ENCODE results near the gene GPHN. TPM values are rescaled to one million over a fixed set of nuclear protein-coding genes. Genes with fewer than 3 reads are reported as not detected.

Gene GPHN
- total RNA-seq, 1 experiment from 2014 or later, result 23.4 TPM

DNA sequence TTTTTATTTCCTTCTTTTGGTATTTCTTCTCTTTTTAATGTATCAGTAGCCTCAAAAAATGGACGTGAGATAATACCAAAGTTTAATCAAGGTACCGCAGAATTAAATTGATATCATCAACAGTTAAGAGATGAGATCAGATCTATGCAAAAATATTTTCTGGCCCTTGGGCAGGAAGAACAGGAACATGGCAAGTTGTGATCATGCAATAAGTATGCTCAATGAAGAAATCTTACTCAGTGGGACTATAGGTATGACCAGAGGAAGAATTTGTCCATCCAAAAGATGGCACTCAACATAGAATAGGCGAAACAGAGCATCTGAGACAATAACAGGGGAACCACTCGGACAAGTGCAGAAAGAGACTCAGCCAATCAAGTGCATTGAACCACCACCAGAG, 680.4 kb downstream of the GPHN start:
- Histone ChIP-seq H3K27ac (ENCODE audit: low read length) (peak overlapping the region; percentile 10; the same call in 1 of the 2 replicates), H3K9me3 (ENCODE audit: low read length) (no peaks in the 10 kb centered on the region), H3K79me2 (ENCODE audit: low read length) (no peaks in the 10 kb centered on the region), H3K9ac (ENCODE audit: low read length) (no peak overlapping the region), H3K36me3 (ENCODE audit: low read depth, low read length) (no peaks in the 10 kb centered on the region), H3K4me3 (ENCODE audit: low read length) (no peak overlapping the region), H3F3A (ENCODE audit: low read length, unreplicated experiment) (peaks cover 12% of the 10 kb centered on the region), H4K20me1 (ENCODE audit: low read length) (no peaks in the 10 kb centered on the region), H3K27me3 (ENCODE audit: low read length) (no peaks in the 10 kb centered on the region), H2AFZ (ENCODE audit: low read length) (no peak overlapping the region), H3K4me1 (ENCODE audit: insufficient read depth, low read length) (peaks cover 35% of the 10 kb centered on the region), H3K9me2 (replicated peaks; ENCODE audit: low read length) (no peaks in the 10 kb centered on the region), H3K4me2 (ENCODE audit: low read length) (peak overlapping the region; percentile 77)
- ChIA-PET CTCF (interaction anchor here (1.0 to 2.0 kb wide), 3 partner anchors 33 to 171 kb away, joined by 4 to 11 read pairs (median 5); partner anchors contain the start of gene ATP6V1D), POLR2A (ENCODE audit: unreplicated experiment) (interaction anchor here (0.6 kb wide), 1 partner anchor 484 kb away, joined by 10 read pairs; no protein-coding TSS in a partner anchor)
- DNase-seq, result peak; percentile 36
- TF ChIP-seq, protein P1, sequence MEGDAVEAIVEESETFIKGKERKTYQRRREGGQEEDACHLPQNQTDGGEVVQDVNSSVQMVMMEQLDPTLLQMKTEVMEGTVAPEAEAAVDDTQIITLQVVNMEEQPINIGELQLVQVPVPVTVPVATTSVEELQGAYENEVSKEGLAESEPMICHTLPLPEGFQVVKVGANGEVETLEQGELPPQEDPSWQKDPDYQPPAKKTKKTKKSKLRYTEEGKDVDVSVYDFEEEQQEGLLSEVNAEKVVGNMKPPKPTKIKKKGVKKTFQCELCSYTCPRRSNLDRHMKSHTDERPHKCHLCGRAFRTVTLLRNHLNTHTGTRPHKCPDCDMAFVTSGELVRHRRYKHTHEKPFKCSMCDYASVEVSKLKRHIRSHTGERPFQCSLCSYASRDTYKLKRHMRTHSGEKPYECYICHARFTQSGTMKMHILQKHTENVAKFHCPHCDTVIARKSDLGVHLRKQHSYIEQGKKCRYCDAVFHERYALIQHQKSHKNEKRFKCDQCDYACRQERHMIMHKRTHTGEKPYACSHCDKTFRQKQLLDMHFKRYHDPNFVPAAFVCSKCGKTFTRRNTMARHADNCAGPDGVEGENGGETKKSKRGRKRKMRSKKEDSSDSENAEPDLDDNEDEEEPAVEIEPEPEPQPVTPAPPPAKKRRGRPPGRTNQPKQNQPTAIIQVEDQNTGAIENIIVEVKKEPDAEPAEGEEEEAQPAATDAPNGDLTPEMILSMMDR (conservative IDR thresholded peaks at IDR 0.05; ENCODE audit: low read depth, low read length), result no peak
- TF ChIP-seq EZH2 (IDR thresholded peaks at IDR 0.05; ENCODE audit: low read length, unreplicated experiment) (no peak), EZH2phosphoT487 (IDR thresholded peaks at IDR 0.05; ENCODE audit: borderline replicate concordance, low read length) (no peak)
- intact Hi-C loops (cut with micrococcal nuclease), result no loop called here
- ATAC-seq, result no peak
- no TSS peak for BruUV-seq (replicated peaks)

DNA sequence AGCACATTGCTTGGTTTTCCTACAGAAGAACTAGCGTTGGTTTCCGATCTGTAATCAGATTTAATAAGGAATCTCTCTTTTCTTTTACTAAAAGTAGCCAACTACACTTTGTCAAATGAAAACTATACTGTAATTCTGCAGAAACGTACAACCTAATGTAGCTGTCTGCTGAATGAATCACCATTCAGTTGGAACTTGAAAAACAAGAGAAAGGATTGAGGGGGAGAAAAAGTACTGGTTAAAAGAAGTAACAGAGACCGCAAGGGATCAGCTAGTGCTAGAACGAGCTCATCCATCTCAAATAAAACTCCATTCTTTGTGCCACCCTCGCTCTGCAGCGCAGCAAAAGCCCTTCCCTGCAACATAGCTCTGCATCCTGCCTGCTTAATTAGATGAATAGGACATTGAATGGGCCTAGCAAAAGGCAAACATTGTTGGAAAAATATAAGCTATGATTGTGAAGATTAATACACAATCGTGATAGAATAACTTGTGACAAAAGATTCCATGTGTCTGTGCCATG, 683.9 kb downstream of the GPHN start:
- DNase-seq, result no peak
- ChIA-PET POLR2A (ENCODE audit: unreplicated experiment) (no interaction called here), CTCF (interaction anchor here (0.6 kb wide), 1 partner anchor 116 kb away, joined by 3 read pairs; no protein-coding TSS in a partner anchor)
- Histone ChIP-seq H3K9ac (ENCODE audit: low read length) (no peak overlapping the region), H3K36me3 (ENCODE audit: low read depth, low read length) (no peaks in the 10 kb centered on the region), H4K20me1 (ENCODE audit: low read length) (no peaks in the 10 kb centered on the region), H3K9me2 (replicated peaks; ENCODE audit: low read length) (no peaks in the 10 kb centered on the region), H3F3A (ENCODE audit: low read length, unreplicated experiment) (peaks cover 6% of the 10 kb centered on the region), H3K4me1 (ENCODE audit: insufficient read depth, low read length) (peaks cover 21% of the 10 kb centered on the region), H3K9me3 (ENCODE audit: low read length) (no peaks in the 10 kb centered on the region), H2AFZ (ENCODE audit: low read length) (no peak overlapping the region), H3K27ac (ENCODE audit: low read length) (no peak overlapping the region), H3K79me2 (ENCODE audit: low read length) (no peaks in the 10 kb centered on the region), H3K4me3 (ENCODE audit: low read length) (no peak overlapping the region), H3K27me3 (ENCODE audit: low read length) (no peaks in the 10 kb centered on the region), H3K4me2 (ENCODE audit: low read length) (no peak overlapping the region)
- intact Hi-C loops (cut with micrococcal nuclease), result no loop called here
- no peak for ATAC-seq
- TF ChIP-seq EZH2 (IDR thresholded peaks at IDR 0.05; ENCODE audit: low read length, unreplicated experiment) (no peak), EZH2phosphoT487 (IDR thresholded peaks at IDR 0.05; ENCODE audit: borderline replicate concordance, low read length) (no peak)
- TF ChIP-seq, protein P1 (conservative IDR thresholded peaks at IDR 0.05; ENCODE audit: low read depth, low read length), result no peak
- no TSS peak for BruUV-seq (replicated peaks)

DNA sequence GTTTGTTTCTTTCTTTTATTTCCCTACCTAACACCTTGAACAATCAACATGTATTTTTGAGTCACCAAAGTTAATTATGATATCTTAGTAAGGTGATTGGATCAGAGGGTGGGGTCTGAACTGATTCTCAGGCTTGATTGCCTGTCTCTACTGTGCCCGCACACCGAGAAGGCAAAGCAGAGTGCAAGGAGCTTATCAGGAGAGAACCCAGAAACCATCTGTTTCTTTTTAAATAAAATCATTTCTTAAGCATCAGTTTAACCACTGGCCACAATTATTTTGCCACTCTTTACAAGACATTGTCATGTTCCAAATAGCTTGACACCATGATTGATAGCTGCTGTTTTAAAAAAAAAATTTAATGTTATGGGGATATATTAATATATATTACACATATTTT, 684.4 kb downstream of the GPHN start:
- H3K4me3 ChIP-seq (ENCODE audit: low read length), result no peak overlapping the region
- BruUV-seq (replicated peaks), result no TSS peak
- TF ChIP-seq EZH2phosphoT487 (IDR thresholded peaks at IDR 0.05; ENCODE audit: borderline replicate concordance, low read length), result no peak
- TF ChIP-seq EZH2 (IDR thresholded peaks at IDR 0.05; ENCODE audit: low read length, unreplicated experiment), result no peak
- TF ChIP-seq, protein P1 (conservative IDR thresholded peaks at IDR 0.05; ENCODE audit: low read depth, low read length), result no peak
- H3K9me2 ChIP-seq (replicated peaks; ENCODE audit: low read length), result no peaks in the 10 kb centered on the region
- no peak overlapping the region for H3K9ac ChIP-seq (ENCODE audit: low read length)
- intact Hi-C loops (cut with micrococcal nuclease), result no loop called here
- no peak overlapping the region for H2AFZ ChIP-seq (ENCODE audit: low read length)
- H3K27me3 ChIP-seq (ENCODE audit: low read length), result no peaks in the 10 kb centered on the region
- no peaks in the 10 kb centered on the region for H4K20me1 ChIP-seq (ENCODE audit: low read length)
- H3K4me2 ChIP-seq (ENCODE audit: low read length), result no peak overlapping the region
- H3F3A ChIP-seq (ENCODE audit: low read length, unreplicated experiment), result peaks cover 3% of the 10 kb centered on the region
- ATAC-seq (no peak), DNase-seq (no peak)
- CTCF ChIA-PET, result interaction anchor here (0.6 kb wide), 1 partner anchor 116 kb away, joined by 3 read pairs; no protein-coding TSS in a partner anchor
- POLR2A ChIA-PET (ENCODE audit: unreplicated experiment), result no interaction called here
- no peaks in the 10 kb centered on the region for H3K9me3 ChIP-seq (ENCODE audit: low read length)
- H3K27ac ChIP-seq (ENCODE audit: low read length), result no peak overlapping the region
- no peaks in the 10 kb centered on the region for H3K36me3 ChIP-seq (ENCODE audit: low read depth, low read length)
- peaks cover 15% of the 10 kb centered on the region for H3K4me1 ChIP-seq (ENCODE audit: insufficient read depth, low read length)
- no peaks in the 10 kb centered on the region for H3K79me2 ChIP-seq (ENCODE audit: low read length)

Measured in PC-3 (cell line).